Left ventricle myocardium superior (tissue), 1 donor: Measurements from ENCODE around the gene AADACL4. TPM values are rescaled to one million over a fixed set of nuclear protein-coding genes. Genes with fewer than 3 reads are reported as not detected.

Experiments
- ATAC-seq: fragments of 200-7000 bp; cut with Tn5 transposase; one replicate; pipeline ENCODE4 v1.9.1; 2020; ENCODE audit warnings: mild to moderate bottlenecking, moderate library complexity
- DNase-seq: peaks from one replicate; pipeline ENCODE4 v3.0.0-alpha.2; 2020
- intact Hi-C: fragments of 100-400 bp; cut with micrococcal nuclease; formaldehyde crosslinking; loops from one replicate; pipeline ENCODE4 v1.11.0; 2022
- total RNA-seq: library from RNA; stranded (reverse); fragmentation: NEBNext Ultra II Directional; extraction: Animal tissue kit (Norgen Biotek cat#: 25700); gene quantifications from one replicate; pipeline ENCODE4 v1.2.1, GENCODE V29; 2021
- donor health status: DM: no; HTN: yes; CAD: no; lungs with severe emphysema.

AADACL4 gene
- total RNA-seq, 1 donor from 2014 or later: not detected

DNA sequence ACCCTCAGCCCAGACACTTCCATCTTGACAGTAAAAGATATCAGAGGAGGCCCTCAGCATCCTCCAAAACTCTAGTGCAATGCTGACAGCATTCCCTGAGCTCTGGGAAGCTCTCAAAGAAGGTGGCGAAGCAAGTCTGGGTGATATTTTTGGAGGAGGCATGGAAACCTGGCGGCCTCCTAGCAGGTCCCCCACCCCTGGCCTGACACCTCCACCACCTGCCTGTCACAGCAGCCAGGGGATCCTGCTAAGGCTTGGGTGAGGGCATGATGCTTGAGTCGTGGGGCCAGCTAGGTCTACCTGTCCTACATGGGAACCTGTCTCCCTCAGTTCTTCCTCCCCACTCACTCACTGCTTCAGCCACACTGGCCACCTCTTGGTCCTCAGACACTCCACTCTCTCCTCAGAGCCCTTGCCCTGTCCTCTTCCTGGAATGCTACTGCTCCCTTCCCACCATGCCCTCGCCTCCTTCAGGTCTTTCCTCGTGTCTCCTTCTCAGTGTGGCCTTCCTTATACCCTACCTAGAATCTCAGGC lies 34.3 kb upstream of the AADACL4 start:
- intact Hi-C loops: no loop called here
- no peak for ATAC-seq
- DNase-seq: no peak

GRCh38 chr1:12610305-12610935 lies 33.5 kb upstream of the AADACL4 start:
- DNase-seq (no peak), ATAC-seq (no peak)
- intact Hi-C loops: no loop called here

DNA sequence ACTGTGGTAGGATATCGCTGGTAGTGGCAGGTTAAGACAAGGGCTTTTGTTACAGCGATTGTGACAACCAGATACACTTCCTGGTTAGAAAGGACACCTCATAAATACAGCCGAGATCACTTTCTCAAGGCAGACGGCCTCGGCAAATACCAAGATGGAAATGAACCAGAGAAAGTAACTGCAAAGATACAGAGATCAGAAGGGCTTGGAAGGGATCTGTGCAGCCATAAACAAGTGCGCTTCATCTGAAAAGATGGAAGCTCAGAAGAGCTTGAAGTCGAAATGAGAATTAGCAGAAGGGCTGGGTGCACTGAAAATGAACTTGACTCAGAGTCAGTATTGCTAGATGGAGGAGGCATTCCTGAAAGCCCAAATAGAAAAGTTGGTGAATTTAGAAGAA lies 32.9 kb upstream of the AADACL4 start:
- intact Hi-C loops: no loop called here
- DNase-seq: no peak
- ATAC-seq: no peak

DNA sequence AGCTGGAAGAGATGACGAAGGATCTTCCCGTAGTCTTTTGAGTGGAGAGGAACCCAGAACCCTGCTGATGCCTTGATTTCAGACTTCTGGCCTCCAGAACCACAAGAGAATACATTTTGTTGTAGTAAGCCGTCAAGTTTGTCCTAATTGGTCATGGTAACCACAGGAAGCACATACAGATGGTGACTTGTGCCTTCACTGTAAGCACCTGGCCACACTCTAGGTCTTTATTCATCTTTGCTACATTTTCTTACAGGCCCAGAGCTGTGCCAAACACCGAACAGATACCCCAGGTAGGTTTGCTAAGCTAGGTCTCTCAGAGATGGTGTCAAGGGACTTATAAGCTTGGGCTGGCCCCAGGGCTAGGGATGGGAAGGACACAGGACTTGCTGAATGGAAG lies 30.7 kb upstream of the AADACL4 start:
- intact Hi-C loops: no loop called here
- ATAC-seq (no peak), DNase-seq (no peak)

- intact Hi-C loops: no loop called here
- no peak for DNase-seq
- ATAC-seq: no peak
These were observed 29.3 kb upstream of the AADACL4 start for GRCh38 chr1:12614402-12615158.

DNA sequence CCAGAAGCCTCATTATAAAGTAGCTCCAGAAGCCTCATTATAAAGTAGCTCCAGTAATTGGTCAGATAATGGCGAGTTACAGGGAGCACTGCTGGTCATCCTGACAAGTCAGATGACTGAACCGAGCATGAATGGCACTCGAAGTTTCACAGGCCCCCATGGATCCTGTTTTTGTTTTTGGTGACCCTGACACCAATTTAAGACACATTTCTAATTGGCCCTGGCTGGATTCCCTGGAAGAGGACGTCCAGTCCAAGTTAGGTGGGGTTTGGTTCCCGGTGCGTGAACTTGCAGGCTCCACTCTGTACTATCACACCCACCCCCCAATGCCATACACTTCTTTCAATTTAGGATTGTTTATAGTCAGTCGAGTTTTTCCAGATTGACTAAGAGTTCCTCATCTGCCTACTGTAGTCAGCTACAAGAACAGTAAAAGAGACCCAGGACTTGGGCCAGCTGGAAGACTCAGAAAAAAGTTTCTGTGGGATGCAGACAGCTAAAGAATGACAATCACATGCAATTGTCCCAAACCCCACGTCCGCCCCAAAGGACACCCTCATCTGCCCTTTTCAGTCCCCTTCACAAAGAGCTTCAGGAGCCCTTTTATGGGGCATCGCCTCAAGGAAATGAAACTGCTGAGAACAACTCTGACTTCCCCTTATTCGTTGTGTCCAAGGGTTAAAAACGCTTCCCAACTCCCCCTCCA lies 28.6 kb upstream of the AADACL4 start:
- no peak for ATAC-seq
- intact Hi-C loops: no loop called here
- DNase-seq: no peak

DNA sequence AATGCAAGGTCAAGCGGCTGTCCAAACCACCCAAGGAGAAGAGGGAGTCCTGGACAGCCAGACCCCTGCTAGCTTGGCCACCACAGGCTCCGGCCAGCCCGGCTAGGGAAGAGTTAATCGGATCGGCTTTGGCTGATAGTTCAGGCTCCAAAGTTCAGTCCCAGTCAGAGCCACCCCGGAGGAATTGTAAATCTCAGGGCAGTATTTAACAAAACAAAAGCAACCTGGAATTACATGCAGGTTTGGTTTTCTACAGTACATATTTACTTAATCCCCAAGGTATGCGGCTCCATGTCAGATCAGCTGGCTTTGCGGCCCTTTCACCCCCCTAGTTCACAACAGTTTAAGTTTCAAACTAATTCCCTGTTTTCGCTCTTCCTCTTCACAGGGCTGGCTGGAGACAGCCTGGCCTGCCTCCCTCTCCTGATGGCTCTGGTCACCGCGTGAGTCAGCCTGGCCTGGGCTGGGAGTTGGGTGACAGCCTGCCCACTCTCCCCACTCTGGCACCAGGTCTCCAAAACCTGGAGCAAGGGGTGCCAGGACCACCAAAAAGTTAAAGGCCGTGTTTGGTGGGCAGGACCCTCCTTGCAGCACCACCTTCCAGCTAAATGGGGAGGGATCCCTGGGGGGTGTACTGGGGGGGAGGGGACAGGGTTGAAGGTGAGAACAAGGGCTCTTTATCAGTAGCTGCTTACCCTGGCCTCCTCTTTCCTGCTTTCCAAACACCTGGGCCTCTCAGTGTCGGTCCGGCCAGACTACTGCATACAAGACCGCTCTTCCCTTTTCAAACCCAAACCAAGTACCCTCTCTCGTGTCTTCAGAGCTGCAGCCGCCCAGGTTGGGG lies 27.8 kb upstream of the AADACL4 start:
- DNase-seq: peak; percentile 84
- peak; percentile 48 for ATAC-seq
- intact Hi-C loops: no loop called here

DNA sequence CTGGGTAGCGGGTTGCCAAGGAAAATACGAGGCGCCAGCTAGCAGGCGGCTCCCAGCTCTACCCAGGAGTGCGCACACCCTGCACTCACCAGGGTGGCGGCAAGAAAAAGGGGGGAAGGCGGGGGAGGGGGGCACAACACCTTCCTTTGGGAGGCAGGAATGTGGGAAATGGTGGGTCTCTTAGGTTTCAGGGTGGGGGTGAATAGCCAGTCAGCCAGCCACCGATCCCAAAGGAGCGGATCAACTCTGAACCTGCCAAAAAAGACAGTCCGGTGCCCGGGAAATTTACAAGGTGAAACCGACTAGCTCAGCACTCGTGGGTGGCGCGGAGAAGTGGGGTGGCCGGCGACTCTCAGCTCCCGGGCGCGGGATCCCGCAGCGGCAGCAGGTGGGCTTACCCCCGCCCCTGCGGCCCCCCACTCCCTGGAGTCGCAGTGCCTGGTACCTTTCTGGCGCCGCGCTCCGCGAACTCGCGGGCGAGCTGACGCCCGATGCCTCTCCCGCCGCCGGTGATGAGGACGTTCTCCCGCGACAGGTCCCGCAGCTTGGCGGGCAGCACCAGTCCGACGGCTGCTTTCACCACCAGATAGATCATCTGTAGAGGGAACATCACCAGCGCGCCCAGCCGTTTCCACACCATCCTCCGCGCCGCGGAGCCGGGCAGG lies 27.0 kb upstream of the AADACL4 start:
- DNase-seq (peak; percentile 67), ATAC-seq (peak; percentile 13)
- intact Hi-C loops: no loop called here

DNA sequence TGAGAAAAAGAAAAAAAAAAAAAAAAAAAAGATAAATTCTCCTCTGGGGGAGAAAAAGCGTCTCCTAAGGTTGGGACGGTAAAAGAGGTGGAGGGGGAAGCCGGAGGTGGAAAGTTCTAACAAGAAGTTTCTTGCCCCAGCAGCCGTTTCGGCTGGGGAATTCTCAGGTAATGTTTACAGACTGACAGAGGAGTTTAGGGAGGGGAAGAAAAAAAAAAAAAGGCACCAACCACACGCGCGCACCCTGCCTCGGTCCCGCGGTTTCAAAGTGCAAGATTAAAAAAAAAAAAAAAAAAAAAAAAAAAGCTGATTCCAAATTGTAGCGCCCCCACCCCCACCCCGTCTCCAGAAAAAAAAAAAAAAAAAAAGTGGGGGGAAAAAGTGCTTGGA lies 26.4 kb upstream of the AADACL4 start:
- ATAC-seq (no peak), DNase-seq (no peak)
- intact Hi-C loops: no loop called here

DNA sequence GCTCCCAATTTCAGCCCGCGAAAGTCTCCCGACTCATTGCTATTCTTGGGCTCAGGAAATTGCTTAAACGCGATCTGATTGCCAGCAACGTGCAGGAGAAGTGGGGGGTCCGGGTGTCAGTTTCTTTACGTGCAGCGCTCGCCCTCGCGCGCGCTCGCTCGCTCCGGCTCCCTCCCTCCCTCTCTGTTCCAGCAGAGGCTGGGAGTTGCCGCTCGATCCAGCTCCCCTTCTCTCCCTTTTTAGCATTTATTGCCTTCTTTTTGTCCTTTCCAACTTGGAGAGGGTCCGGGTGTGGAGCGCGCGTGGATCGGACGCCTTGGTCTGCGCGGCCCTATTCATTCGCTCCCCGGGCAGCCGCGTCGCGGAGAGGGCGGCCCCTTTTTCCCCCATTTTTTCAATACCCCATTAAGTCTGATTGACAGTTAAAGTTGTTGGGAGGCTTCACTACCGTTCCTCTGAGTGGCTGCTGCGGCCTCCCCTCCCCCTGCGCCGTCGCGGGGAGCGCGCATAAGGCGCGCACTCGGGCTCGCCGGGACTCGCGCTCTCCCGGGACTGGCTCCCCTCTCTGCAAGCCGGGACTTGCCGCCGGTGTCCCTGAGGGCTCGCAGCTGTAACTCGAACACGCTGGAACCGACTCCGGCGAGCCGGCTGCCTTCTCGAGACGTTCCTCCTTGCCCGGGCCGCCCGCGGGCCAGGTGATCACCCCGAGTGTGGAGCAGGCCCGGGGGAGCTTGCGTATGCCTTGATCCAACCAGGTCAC lies 25.8 kb upstream of the AADACL4 start, which contains the start of gene DHRS3:
Gene DHRS3, minus strand, starts transcription at position 310 of the 760 bp plus-strand sequence. CDS start 862 bp downstream, outside the sequence.
- DNase-seq (peak; percentile 90), ATAC-seq (peak; percentile 73)
- intact Hi-C loops: no loop called here

GRCh38 chr1:12618661-12618964 lies 25.3 kb upstream of the AADACL4 start:
- ATAC-seq (no peak), DNase-seq (no peak)
- intact Hi-C loops: no loop called here

DNA sequence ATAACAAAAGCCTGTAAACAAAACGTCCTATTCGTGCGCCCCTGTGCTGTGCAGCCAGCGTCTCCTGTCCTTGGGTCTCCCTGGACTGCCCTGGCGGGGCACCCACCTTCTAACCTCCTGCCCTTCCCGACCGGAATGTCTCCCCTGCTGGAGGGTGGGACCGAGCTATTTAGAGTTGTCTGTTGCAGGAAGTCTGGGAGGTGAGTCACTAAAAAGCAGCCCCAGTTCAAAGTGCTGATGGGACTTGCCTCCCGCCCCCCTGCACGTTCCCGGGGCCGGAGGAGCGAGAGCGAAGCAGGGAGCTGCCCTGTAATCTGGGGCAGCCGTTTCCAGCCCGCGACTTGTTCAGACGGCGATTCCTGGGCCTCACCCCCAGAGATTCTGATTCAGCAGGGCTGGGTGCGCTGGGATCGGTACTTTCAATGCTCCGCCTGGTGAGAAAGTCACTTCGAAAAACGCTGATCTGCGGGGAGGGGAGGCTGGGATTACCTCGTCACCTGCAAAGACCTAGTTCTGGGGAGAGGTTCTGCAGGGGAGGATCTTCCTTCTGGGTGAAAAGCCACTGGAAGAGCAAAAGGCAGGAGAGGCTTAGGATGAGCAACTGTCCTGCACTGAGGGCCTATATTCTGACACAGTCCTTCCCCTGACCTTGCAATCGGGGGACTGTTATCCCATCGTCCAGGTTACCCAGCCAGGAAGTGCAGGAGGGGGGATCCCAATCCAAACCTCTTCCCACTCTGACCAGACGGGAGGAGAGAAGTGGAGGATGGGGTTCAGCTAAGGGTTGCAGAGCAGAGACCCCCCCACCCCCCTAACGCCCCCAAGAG lies 24.7 kb upstream of the AADACL4 start:
- DNase-seq: peak; percentile 84
- peak; percentile 64 for ATAC-seq
- intact Hi-C loops: no loop called here

DNA sequence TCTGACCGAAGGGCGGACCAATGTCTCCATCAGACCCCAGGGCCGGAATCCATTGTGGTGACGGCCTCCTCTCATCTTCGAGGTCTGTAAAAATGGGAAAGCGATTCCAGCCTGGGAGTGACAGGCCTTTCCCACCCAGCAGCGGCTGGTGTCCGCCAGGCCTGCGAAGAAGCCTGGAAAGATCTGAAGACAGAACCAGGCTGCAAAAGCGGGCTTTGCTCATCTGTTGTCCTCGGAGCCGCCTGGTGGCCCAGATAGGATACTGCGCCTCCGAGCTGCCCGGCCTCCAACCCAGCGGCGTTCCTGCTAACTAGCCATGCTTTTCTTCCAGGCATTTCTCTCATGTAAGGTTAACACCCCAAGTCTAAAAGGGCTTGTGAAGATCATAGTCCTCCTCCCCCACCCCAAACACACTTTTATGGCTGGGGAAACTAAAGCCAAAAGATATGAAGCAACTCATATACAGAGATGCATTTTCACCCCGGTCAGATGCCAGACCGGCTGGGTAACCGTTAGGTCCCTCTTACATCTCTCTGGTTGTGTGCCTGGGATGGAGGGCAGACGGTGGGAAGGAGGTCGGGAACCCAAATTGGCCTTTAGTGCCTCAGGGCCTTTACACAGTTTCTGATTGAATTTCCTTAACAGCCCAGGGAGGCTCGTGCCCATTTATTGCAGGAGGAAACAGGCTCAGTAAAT lies 23.9 kb upstream of the AADACL4 start:
- intact Hi-C loops: loop anchor here (10.0 kb wide), 2 partner anchors 205 to 295 kb away; no protein-coding TSS in a partner anchor
- peak; percentile 55 for ATAC-seq
- peak; percentile 90 for DNase-seq

DNA sequence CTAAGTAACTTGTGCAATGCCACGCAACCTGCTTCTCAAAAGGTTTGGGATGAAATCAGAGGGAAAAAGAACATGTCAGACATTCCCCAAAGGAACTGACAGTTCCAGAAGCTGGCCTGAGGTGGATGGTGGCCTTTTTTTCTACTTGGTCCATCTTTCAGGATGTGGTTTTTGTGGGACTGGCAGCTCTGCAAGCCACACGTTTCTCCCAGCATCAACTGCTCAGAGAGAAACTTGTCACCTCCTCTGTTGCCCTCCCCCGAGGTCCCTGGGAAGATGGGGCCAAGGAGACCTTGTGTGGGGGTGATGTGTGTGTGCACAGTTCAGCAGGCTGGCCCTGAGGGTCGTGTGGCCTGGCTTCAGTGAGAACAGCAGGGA lies 23.4 kb upstream of the AADACL4 start:
- DNase-seq: no peak
- no peak for ATAC-seq
- intact Hi-C loops: loop anchor here (10.0 kb wide), 2 partner anchors 206 to 296 kb away; no protein-coding TSS in a partner anchor

GRCh38 chr1:12620931-12621330 lies 23.0 kb upstream of the AADACL4 start:
- ATAC-seq (no peak), DNase-seq (no peak)
- intact Hi-C loops: loop anchor here (10.0 kb wide), 2 partner anchors 206 to 296 kb away; no protein-coding TSS in a partner anchor
